GM12878 (cell line): ENCODE results near the gene DOCK2.

Source experiments
- CBX5 ChIP-seq: sonication (generic); IDR thresholded peaks from 2 replicates; pipeline ENCODE4 v1.6.1; 2016; ENCODE audit warnings: low read depth, moderate library complexity, mild to moderate bottlenecking, inconsistent platforms
- CHD1 ChIP-seq: IDR thresholded peaks from 2 replicates; pipeline ENCODE4 v1.6.1; 2012; ENCODE audit warnings: low read depth, low read length, improper control_type of control experiment
- EZH2 ChIP-seq: IDR thresholded peaks from 2 replicates; pipeline ENCODE4 v1.6.1; 2012; ENCODE audit warnings: low read depth, mild to moderate bottlenecking, control low read depth, inconsistent platforms, low read length, borderline replicate concordance; ENCODE audit not compliant: control insufficient read depth
- GABPA ChIP-seq: IDR thresholded peaks from 2 replicates; pipeline ENCODE4 v1.6.1; 2014; ENCODE audit warnings: antibody characterized with exemption, low read depth, mild to moderate bottlenecking, inconsistent platforms
- SREBF1 ChIP-seq: IDR thresholded peaks from 2 replicates; pipeline ENCODE4 v1.6.1; 2012; ENCODE audit warnings: mild to moderate bottlenecking, low read length
- SRF ChIP-seq, 2 experiments: IDR thresholded peaks; 2 replicates each; pipeline ENCODE4 v1.6.1; 2011; ENCODE audit warnings: low read depth in 2 of 2, low read length in 2 of 2, mild to moderate bottlenecking in 1 of 2, moderate library complexity in 1 of 2
- YY1 ChIP-seq: IDR thresholded peaks from 2 replicates; pipeline ENCODE4 v1.6.1; 2011; ENCODE audit warnings: low read depth, mild to moderate bottlenecking, low read length
- TF ChIP-seq, protein P1 (sequence below): IDR thresholded peaks from 2 replicates; pipeline ENCODE4 v1.6.1; 2012; ENCODE audit warnings: low read depth, low read length, improper control_type of control experiment
- TF ChIP-seq, protein P2 (sequence below), 3 experiments: IDR thresholded peaks in 2 of 3; conservative IDR thresholded peaks in 1 of 3; 2 replicates each; pipeline ENCODE4 v1.5.1; 2011; ENCODE audit warnings: low read depth in 3 of 3, low read length in 3 of 3, mild to moderate bottlenecking in 3 of 3, control low read depth in 2 of 3, moderate library complexity in 2 of 3, inconsistent platforms in 1 of 3, mixed read lengths in 1 of 3; ENCODE audit not compliant: control insufficient read depth in 2 of 3, insufficient read depth in 1 of 3; ENCODE audit errors: extremely low read depth in 1 of 3
- TF ChIP-seq, protein P3 (sequence below): IDR thresholded peaks from 2 replicates; pipeline ENCODE4 v1.6.1; 2012; ENCODE audit warnings: low read depth, low read length, improper control_type of control experiment

DNA sequence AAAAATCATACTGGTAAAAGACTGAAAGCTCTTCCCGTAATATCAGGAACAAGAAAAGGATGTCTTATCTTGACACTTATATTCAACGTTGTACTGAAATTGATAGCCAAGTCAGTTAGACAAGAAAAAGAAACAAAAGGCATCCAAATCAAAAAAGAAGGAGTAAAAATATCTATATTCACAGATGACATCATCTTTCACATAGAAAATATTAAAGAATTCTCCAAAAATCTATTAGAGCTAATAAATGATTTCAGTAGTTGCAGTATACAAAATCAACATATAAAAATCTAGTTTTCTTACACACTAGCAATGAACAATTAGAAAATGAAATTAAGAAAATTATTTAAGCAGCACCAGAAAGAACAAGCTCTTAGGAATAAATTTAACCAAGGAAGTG is 29.2 kb upstream of the DOCK2 start:
- TF ChIP-seq SRF (IDR thresholded peaks at IDR 0.05; ENCODE audit: low read depth in 2 of 2, low read length in 2 of 2) (no peak), GABPA (no peak), YY1 (no peak), EZH2 (no peak), CBX5 (no peak), CHD1 (no peak), SREBF1 (no peak)
- TF ChIP-seq, protein P1, sequence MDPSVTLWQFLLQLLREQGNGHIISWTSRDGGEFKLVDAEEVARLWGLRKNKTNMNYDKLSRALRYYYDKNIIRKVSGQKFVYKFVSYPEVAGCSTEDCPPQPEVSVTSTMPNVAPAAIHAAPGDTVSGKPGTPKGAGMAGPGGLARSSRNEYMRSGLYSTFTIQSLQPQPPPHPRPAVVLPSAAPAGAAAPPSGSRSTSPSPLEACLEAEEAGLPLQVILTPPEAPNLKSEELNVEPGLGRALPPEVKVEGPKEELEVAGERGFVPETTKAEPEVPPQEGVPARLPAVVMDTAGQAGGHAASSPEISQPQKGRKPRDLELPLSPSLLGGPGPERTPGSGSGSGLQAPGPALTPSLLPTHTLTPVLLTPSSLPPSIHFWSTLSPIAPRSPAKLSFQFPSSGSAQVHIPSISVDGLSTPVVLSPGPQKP: no peak
- TF ChIP-seq, protein P2, sequence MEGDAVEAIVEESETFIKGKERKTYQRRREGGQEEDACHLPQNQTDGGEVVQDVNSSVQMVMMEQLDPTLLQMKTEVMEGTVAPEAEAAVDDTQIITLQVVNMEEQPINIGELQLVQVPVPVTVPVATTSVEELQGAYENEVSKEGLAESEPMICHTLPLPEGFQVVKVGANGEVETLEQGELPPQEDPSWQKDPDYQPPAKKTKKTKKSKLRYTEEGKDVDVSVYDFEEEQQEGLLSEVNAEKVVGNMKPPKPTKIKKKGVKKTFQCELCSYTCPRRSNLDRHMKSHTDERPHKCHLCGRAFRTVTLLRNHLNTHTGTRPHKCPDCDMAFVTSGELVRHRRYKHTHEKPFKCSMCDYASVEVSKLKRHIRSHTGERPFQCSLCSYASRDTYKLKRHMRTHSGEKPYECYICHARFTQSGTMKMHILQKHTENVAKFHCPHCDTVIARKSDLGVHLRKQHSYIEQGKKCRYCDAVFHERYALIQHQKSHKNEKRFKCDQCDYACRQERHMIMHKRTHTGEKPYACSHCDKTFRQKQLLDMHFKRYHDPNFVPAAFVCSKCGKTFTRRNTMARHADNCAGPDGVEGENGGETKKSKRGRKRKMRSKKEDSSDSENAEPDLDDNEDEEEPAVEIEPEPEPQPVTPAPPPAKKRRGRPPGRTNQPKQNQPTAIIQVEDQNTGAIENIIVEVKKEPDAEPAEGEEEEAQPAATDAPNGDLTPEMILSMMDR (IDR thresholded peaks at IDR 0.05 in 2 of 3, conservative IDR thresholded peaks at IDR 0.05 in 1 of 3; ENCODE audit: control insufficient read depth in 2 of 3, extremely low read depth in 1 of 3, insufficient read depth in 1 of 3, low read depth in 3 of 3, low read length in 3 of 3): no peak
- TF ChIP-seq, protein P3, sequence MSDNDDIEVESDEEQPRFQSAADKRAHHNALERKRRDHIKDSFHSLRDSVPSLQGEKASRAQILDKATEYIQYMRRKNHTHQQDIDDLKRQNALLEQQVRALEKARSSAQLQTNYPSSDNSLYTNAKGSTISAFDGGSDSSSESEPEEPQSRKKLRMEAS: no peak
